Measurements from ENCODE around the gene SPG7.

- no peak for TF ChIP-seq CTCF (IDR thresholded peaks at IDR 0.05)
- no peak for TF ChIP-seq POLR2A (IDR thresholded peaks at IDR 0.05)
Observed at GRCh38 chr16:89530401-89531381, 22.5 kb downstream of the SPG7 start.
